HG03139 (cell line): ENCODE measurements around the gene FLYWCH1.

ENCODE experiments used
- ATAC-seq: cut with Tn5 transposase; IDR thresholded peaks from one replicate; pipeline ENCODE4 v1.9.1; 2021; ENCODE audit not compliant: unreplicated experiment

The FLYWCH1 gene

DNA sequence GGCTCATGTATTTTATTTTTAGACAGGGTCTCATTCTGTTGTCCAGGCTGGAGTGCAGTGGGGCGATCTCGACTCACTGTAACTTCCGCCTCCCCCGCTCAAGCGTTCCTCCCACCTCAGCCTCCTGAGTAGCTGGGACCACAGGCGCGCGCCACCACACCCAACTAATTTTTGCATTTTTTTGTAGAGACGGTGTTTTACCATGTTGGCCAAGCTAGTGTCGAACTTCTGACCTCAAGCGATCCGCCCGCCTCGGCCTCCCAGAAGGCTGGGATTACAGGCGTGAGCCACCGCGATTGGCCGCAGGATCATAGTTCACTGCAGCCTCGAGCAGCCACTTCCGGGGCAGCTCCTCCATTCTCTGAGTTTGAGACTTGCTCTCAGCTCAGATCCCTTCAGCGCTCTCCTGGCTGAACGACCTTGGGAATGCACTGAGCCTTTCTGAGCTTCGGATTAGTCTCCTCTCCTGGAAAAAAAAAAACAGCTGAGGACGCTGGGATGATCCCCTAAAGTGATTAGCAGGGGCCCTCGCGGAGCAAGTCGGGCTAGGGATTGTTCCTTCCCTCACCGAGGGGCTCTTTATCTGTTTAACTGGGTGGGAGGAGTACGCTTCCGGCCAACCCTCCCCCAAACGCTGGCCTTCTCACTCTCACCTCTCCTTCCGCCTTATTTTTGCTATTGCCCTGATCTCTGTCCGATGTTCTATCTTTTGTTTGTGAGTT, 69.6 kb downstream of the FLYWCH1 start:
- no peak for ATAC-seq

- no peak for ATAC-seq
These were observed 70.1 kb downstream of the FLYWCH1 start for GRCh38 chr16:2981899-2982250.

DNA sequence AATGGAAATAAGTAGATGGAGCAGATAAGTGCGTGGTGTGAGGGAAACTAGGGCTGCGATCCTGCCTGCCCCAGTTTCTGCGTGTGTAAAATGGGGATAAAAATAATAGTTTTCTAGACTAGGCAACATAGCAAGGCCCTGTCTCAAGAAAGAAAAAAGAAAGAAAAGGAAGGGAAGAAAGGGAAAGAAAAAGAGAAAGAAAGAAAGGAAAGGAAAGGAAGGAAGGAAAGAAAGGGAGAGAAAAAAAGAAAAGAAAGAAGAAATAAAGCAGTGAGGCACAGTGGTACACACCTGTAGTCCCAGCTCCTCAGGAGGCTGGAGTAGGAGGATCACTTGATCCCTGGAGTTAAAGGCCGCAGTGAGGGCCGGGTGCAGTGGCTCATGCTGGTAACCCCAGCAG, 70.7 kb downstream of the FLYWCH1 start:
- ATAC-seq: no peak

DNA sequence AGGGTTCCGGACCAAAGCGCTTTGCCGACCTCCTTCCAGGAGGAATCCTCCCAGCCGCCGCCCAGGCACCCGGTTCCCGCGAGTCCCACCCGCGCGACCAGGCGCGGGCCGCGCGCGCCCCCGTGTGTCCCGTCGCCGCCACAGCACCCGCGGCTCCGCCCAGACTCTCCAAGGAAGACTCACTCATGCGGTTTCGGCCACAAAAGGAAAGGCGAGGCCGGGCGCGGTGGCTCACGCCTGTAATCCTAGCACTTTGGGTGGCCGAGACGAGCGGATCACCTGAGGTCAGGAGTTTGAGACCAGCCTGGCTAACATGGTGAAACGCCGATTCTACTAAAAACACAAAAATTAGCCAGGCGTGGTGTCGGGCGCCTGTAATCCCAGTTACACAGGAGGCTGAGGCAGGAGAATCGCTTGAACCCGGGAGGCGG, 72.0 kb downstream of the FLYWCH1 start:
- ATAC-seq: no peak

DNA sequence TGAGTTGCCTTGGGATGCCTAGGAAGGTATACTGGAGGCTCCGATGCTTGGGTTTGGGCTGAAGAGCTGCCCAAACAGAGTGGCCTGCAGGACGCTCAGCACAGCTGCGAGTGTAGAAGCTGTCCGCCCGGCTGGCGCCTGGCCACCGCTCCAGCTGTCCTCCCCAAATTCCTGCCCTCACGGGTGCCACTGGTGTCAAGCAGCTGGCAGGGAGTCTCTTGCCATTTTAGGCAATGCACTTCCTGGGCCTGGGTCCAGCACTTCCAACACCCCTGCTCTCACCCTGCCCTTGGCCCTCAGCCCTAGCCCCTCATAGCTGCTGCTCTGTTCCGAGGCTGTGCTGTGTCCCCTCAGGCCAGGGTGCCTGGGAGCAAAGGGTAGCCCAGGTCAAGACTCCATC, 73.7 kb downstream of the FLYWCH1 start:
- no peak for ATAC-seq

DNA sequence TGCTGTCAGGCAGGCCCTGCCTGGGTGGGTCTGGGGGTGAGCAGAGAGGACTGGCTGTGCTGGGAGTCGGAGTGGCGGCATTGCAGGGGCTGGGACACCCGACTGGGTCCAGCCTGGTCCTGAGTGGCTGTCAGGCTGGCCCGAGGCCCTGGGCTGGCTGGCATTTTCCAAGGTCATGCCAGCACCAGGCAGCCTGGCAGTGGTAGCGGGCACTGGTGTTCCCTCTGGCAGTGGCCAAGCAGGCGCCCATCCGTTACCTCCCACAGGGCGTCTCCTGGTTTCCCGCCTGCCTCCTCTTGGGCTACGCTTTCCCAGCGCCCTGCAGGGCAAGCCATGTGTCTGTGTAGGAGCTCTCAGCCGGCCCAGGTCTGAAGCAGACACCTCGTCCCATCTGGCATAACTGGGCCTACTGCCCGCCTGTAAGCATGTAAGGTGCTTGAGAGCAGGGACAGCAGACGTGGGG, 74.2 kb downstream of the FLYWCH1 start:
- ATAC-seq: no peak

- no peak for ATAC-seq
These were observed 75.0 kb downstream of the FLYWCH1 start for GRCh38 chr16:2986623-2987188.

DNA sequence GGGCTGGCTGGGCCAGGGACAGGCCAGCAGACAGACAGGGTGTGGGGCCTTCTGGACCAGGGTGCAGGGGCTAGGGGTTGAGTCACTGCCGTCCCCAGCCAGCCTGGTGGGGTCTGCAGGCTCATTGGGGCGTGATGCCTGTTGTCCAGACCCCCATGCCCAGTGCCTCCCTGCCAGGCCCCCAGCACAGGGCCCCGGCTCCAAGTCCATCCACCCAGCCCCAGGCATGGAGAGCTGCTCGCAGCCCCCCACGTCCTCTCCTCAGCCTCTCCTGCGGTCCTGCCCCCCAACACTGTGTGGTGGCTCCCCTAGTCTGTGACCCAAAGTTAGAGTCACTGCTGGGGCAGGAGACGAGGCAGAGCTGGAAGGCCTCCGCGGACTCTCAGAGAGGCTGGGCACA, 75.6 kb downstream of the FLYWCH1 start:
- ATAC-seq: no peak

- ATAC-seq: no peak
These were observed 76.1 kb downstream of the FLYWCH1 start for GRCh38 chr16:2987833-2988232.

- no peak for ATAC-seq
These were observed 76.9 kb downstream of the FLYWCH1 start for GRCh38 chr16:2988590-2989099.

GRCh38 chr16:2990891-2991290, 79.2 kb downstream of the FLYWCH1 start:
- ATAC-seq: no peak

DNA sequence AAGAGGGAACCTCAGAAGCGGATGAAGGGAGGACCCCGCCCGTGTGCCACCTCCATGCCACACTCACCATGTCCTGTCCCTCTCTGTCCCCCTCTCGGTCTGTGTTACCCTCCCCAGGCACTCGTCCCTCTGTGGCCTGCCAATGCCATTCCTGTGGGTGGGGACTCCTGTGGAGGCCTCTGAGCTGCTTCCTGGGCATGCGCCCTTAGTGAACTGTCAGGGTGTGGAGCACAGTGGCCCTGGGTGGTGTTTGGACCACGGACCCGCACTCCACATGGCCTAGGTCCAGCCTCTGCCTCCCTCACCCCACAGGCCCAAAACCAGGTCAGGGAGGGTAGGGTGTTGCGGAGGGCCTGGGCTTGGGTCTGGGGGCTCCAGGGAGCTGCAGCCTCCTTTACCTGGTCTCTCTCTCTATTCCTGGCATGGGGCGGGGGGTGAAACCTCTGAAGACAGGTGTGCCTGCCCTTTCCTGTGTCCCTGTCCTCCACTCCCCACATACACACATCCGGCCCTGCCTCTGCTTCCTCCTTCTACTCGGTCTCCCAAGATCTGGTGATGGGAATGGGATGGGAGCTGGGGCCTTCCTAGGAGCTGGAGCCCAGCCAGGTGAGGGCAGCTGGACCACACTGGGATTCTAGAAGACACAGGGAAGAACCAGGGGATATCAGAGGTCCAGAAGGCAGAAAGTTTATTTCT, 80.0 kb downstream of the FLYWCH1 start:
- no peak for ATAC-seq

DNA sequence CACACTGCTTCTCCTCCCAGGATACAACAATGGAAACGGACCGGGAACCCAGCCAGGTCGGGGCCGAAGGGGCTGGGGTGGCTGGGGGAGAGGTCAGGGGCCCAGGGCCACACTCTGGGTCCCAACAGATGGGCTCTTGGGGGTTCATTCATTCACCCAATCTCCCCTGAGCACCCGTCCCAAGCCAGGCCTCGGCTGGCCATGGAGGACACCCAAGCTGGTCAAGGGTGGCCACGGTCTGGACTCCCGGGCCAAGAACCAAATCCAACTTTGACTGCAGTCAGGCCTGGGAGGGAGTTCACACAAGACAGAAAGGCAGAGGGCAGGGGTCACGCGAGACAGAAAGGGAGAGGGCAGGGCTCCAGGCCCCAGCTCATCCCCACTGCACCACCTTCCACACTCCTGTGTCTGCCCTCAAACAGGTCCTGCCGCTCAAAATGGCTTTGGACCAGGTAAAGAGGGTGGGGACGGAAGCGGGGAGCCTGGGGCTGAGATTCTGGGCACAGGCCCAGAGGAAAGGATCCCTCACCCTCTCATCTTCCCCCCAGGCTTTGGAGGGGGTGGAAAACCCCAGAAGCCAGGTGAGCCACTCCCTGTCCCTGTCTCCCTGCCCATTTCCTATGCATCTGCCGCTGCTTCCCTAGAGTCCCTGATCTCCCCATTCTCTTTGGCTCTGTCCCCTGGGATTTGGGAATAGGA, 80.8 kb downstream of the FLYWCH1 start:
- ATAC-seq: no peak

DNA sequence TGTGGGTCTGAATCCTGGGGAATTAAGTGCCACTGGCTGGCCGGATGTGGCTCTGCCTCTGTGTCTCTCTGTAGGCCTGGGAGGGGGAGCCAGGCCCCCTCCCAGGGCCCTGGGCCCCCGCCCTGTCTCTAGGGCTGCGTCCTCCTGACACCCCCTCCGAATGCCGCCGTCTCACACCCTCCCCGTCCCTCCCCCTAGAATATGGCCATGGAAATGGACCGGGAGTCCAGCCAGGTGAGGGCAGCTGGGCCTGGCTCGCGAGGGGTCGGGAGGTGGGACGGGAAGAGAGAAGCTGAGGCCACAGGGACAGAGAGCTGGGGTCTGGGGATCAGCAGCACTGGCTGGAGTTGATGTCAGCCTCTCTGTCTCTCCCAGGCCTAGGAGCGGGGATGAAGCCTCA, 84.6 kb downstream of the FLYWCH1 start:
- ATAC-seq: no peak

- ATAC-seq: no peak
These were observed 88.2 kb downstream of the FLYWCH1 start for GRCh38 chr16:2999929-3000328.

DNA sequence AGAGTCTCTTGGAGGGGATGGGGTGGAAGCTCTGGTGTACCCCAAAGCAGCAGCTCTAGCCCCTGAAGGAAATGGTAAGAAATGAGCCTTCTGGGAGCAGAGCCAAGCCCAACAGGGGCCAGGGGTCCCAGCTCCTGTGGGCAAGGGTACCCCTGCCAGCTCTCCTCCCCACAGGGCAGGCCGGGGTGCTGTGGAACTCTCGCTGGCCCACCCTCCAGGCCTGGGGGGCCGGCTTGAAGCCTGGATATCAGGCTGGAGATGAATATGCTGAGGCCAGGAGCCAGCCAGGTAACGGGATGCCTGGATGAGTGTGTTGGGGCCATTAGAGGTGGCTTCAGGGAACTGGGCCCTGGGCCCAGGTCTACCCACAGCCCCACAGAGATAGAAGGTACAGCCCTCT, 88.8 kb downstream of the FLYWCH1 start:
- ATAC-seq: no peak
